ENCODE data around the gene ZEB2.

The ZEB2 gene

DNA sequence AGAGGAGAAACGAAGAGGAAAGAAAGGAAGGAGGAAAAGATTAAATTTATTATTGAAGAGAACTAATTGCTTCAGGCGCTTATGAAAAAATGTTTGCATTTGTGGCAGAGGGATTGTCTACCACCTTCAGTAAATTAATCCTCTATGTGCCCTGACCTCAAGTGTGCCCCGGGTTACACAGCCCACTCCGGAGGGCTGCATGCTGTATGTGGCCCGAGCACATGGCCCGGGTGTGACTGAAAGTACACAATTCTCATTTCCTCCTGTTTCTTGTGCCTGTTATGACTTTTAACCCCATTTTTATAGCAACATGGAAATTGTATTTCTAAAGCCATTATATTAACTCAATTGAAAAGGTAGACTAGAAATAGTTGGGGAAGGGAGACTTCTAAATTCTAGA, 38.8 kb downstream of the ZEB2 start:
- ATAC-seq (ENCODE audit: insufficient read depth, low read depth) (no peak), DNase-seq (no peak)
- Histone ChIP-seq H3K9ac (ENCODE audit: low read depth, low read length) (no peak overlapping the region), H3K4me3 (ENCODE audit: low read depth in 1 of 2, low read length in 2 of 2) (no peak overlapping the region), H4K20me1 (ENCODE audit: insufficient read depth, low read length) (no peaks in the 10 kb centered on the region), H3K27me3 (ENCODE audit: insufficient read depth, low read length, poor library complexity) (no peaks in the 10 kb centered on the region), H3K79me2 (ENCODE audit: insufficient read depth, low read length) (peaks cover 5% of the 10 kb centered on the region; the same call in 1 of the 2 replicates), H3K9me3 (ENCODE audit: insufficient read depth, low read length, severe bottlenecking) (no peaks in the 10 kb centered on the region), H3K4me1 (ENCODE audit: insufficient read depth, low read length) (no peaks in the 10 kb centered on the region), H2AFZ (ENCODE audit: low read depth, low read length) (no peak overlapping the region), H3K27ac (ENCODE audit: low read length) (no peak overlapping the region), H3K4me2 (ENCODE audit: insufficient read depth, low read length) (no peak overlapping the region), H3K36me3 (ENCODE audit: insufficient read depth, low read length) (no peaks in the 10 kb centered on the region)
- TF ChIP-seq, protein P1, sequence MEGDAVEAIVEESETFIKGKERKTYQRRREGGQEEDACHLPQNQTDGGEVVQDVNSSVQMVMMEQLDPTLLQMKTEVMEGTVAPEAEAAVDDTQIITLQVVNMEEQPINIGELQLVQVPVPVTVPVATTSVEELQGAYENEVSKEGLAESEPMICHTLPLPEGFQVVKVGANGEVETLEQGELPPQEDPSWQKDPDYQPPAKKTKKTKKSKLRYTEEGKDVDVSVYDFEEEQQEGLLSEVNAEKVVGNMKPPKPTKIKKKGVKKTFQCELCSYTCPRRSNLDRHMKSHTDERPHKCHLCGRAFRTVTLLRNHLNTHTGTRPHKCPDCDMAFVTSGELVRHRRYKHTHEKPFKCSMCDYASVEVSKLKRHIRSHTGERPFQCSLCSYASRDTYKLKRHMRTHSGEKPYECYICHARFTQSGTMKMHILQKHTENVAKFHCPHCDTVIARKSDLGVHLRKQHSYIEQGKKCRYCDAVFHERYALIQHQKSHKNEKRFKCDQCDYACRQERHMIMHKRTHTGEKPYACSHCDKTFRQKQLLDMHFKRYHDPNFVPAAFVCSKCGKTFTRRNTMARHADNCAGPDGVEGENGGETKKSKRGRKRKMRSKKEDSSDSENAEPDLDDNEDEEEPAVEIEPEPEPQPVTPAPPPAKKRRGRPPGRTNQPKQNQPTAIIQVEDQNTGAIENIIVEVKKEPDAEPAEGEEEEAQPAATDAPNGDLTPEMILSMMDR (IDR thresholded peaks at IDR 0.05; ENCODE audit: borderline replicate concordance, extremely low read depth, low read length, poor library complexity, severe bottlenecking): no peak
- TF ChIP-seq EZH2 (IDR thresholded peaks at IDR 0.05; ENCODE audit: borderline replicate concordance, low read depth, low read length, severe bottlenecking): no peak

DNA sequence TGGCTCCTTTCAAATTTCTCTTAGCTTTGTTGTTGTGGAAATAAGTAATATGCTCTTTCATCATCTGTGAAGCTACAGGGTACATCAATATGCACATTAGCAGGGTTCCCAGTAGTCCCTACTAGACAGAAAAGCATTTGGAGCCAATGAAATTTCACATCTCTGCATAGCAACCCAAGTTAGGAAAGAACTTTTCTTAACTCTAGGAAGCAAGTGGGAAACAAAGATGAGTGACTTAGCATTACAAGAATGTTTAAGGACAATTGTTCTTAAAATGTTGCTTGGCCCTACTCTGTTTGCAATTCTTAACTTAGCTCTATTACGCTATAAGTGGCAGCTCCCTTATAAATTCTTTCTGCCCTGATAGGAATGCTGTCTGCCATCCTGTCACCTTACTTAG, 39.6 kb downstream of the ZEB2 start:
- H3K27ac ChIP-seq (ENCODE audit: low read length): no peak overlapping the region
- H3K27me3 ChIP-seq (ENCODE audit: insufficient read depth, low read length, poor library complexity): no peaks in the 10 kb centered on the region
- H3K79me2 ChIP-seq (ENCODE audit: insufficient read depth, low read length): peaks cover 5% of the 10 kb centered on the region; the same call in 1 of the 2 replicates
- ATAC-seq (ENCODE audit: insufficient read depth, low read depth) (no peak), DNase-seq (no peak)
- no peaks in the 10 kb centered on the region for H4K20me1 ChIP-seq (ENCODE audit: insufficient read depth, low read length)
- no peaks in the 10 kb centered on the region for H3K4me1 ChIP-seq (ENCODE audit: insufficient read depth, low read length)
- TF ChIP-seq, protein P1 (IDR thresholded peaks at IDR 0.05; ENCODE audit: borderline replicate concordance, extremely low read depth, low read length, poor library complexity, severe bottlenecking): no peak
- no peak for TF ChIP-seq EZH2 (IDR thresholded peaks at IDR 0.05; ENCODE audit: borderline replicate concordance, low read depth, low read length, severe bottlenecking)
- no peak overlapping the region for H2AFZ ChIP-seq (ENCODE audit: low read depth, low read length)
- H3K4me2 ChIP-seq (ENCODE audit: insufficient read depth, low read length): no peak overlapping the region
- no peak overlapping the region for H3K4me3 ChIP-seq (ENCODE audit: low read depth in 1 of 2, low read length in 2 of 2)
- no peak overlapping the region for H3K9ac ChIP-seq (ENCODE audit: low read depth, low read length)
- no peaks in the 10 kb centered on the region for H3K36me3 ChIP-seq (ENCODE audit: insufficient read depth, low read length)
- H3K9me3 ChIP-seq (ENCODE audit: insufficient read depth, low read length, severe bottlenecking): no peaks in the 10 kb centered on the region

DNA sequence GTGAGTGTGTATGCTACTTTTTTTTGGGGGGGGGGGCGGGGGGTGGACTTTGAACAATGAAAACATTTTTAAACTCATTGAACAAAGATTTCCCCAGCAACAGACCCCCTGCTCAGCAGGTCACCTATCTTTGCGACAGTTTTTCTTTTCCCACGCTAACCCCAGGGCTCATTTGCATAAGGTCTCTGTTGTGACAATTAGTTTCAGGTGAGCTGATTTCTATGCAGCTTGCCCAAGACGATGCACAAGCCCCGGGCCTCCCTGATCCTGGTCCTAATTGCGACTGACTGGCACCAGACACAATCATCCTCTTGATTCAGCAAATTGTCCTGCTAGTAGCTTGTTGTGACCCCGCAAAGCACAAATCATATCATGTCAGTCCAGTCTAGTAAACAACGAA, 40.3 kb downstream of the ZEB2 start:
- Histone ChIP-seq H3K9ac (ENCODE audit: low read depth, low read length) (no peak overlapping the region), H3K79me2 (ENCODE audit: insufficient read depth, low read length) (peaks cover 5% of the 10 kb centered on the region; the same call in 1 of the 2 replicates), H3K4me1 (ENCODE audit: insufficient read depth, low read length) (no peaks in the 10 kb centered on the region), H3K27me3 (ENCODE audit: insufficient read depth, low read length, poor library complexity) (no peaks in the 10 kb centered on the region), H3K9me3 (ENCODE audit: insufficient read depth, low read length, severe bottlenecking) (no peaks in the 10 kb centered on the region), H3K27ac (ENCODE audit: low read length) (no peak overlapping the region), H3K4me3 (ENCODE audit: low read depth in 1 of 2, low read length in 2 of 2) (no peak overlapping the region), H4K20me1 (ENCODE audit: insufficient read depth, low read length) (no peaks in the 10 kb centered on the region), H3K4me2 (ENCODE audit: insufficient read depth, low read length) (no peak overlapping the region), H3K36me3 (ENCODE audit: insufficient read depth, low read length) (no peaks in the 10 kb centered on the region), H2AFZ (ENCODE audit: low read depth, low read length) (no peak overlapping the region)
- no peak for ATAC-seq (ENCODE audit: insufficient read depth, low read depth)
- no peak for DNase-seq
- TF ChIP-seq, protein P1 (IDR thresholded peaks at IDR 0.05; ENCODE audit: borderline replicate concordance, extremely low read depth, low read length, poor library complexity, severe bottlenecking): no peak
- TF ChIP-seq EZH2 (IDR thresholded peaks at IDR 0.05; ENCODE audit: borderline replicate concordance, low read depth, low read length, severe bottlenecking): no peak

DNA sequence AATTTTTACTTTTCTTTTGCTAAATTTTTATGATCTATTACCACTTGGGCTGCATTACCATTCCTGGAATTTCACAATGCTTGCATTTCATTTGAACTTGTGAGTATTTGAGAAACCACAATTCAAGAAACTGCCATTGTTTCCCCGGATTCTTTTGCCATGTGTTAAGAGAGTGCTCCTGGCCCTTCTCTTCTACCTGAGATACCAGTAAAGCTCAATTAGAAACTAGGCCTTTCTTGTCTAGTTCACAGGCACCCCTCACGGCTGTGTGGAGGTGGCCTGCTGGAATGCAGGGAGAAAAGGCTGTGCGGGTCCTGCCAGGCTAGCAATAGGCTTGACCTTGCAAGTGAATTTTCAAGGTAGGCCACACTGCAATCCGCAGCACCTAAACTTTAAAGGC, 40.8 kb downstream of the ZEB2 start:
- Histone ChIP-seq H2AFZ (ENCODE audit: low read depth, low read length) (no peak overlapping the region), H3K9me3 (ENCODE audit: insufficient read depth, low read length, severe bottlenecking) (no peaks in the 10 kb centered on the region), H4K20me1 (ENCODE audit: insufficient read depth, low read length) (no peaks in the 10 kb centered on the region), H3K27ac (ENCODE audit: low read length) (no peak overlapping the region), H3K4me2 (ENCODE audit: insufficient read depth, low read length) (no peak overlapping the region), H3K4me3 (ENCODE audit: low read depth in 1 of 2, low read length in 2 of 2) (no peak overlapping the region), H3K27me3 (ENCODE audit: insufficient read depth, low read length, poor library complexity) (no peaks in the 10 kb centered on the region), H3K36me3 (ENCODE audit: insufficient read depth, low read length) (0 out of 2 replicates have a peak, but pooled peaks cover 2% of the 10 kb centered on the region), H3K4me1 (ENCODE audit: insufficient read depth, low read length) (no peaks in the 10 kb centered on the region), H3K79me2 (ENCODE audit: insufficient read depth, low read length) (0 out of 2 replicates have a peak, but pooled peaks cover under 1% of the 10 kb centered on the region), H3K9ac (ENCODE audit: low read depth, low read length) (no peak overlapping the region)
- no peak for DNase-seq
- no peak for ATAC-seq (ENCODE audit: insufficient read depth, low read depth)
- no peak for TF ChIP-seq EZH2 (IDR thresholded peaks at IDR 0.05; ENCODE audit: borderline replicate concordance, low read depth, low read length, severe bottlenecking)
- TF ChIP-seq, protein P1 (IDR thresholded peaks at IDR 0.05; ENCODE audit: borderline replicate concordance, extremely low read depth, low read length, poor library complexity, severe bottlenecking): no peak
